Testis (tissue), 2 donors: ENCODE measurements around the gene CCDC121.

Experiments used
- CTCF ChIP-seq, 3 experiments: fragments of 450-650 bp in 2 of 3; fragments of 200-600 bp in 1 of 3; sonication (generic) in 1 of 3; IDR thresholded peaks; one replicate each; pipeline ENCODE4 v1.5.1; 2016 to 2019; ENCODE audit warnings: antibody characterized with exemption in 3 of 3, mild to moderate bottlenecking in 2 of 3, moderate library complexity in 1 of 3
- POLR2A ChIP-seq: fragments of 450-650 bp; IDR thresholded peaks from one replicate; pipeline ENCODE4 v1.6.1; 2017; ENCODE audit warnings: antibody characterized with exemption, mild to moderate bottlenecking, moderate library complexity

GRCh38 chr2:27624943-27625342 lies 3.9 kb downstream of the CCDC121 start:
- no peak for TF ChIP-seq POLR2A
- TF ChIP-seq CTCF (IDR thresholded peaks at IDR 0.05): no peak
